Liver (tissue), 9 donors: Measurements from ENCODE around the gene ARMC9. TPM values are rescaled to one million over a fixed set of nuclear protein-coding genes. Genes with fewer than 3 reads are reported as not detected.

ENCODE experiments used
- DNase-seq: peaks from one replicate; pipeline ENCODE4 v3.0.0-alpha.2; 2017; ENCODE audit warnings: low spot score
- H3K27ac ChIP-seq, 2 donors: one replicate each; pipeline ENCODE4 v1.7.0; 2013; ENCODE audit warnings: inconsistent platforms in 2 of 2, low read length in 2 of 2, control low read depth in 1 of 2, low read depth in 1 of 2, mild to moderate bottlenecking in 1 of 2
- H3K27me3 ChIP-seq, 4 donors: one replicate each; pipeline versions ENCODE4 v1.6.1 to v1.7.0; 2013; ENCODE audit warnings: low read length in 3 of 4, inconsistent platforms in 1 of 4, mild to moderate bottlenecking in 1 of 4, moderate library complexity in 1 of 4; ENCODE audit not compliant: control insufficient read depth in 4 of 4, insufficient read depth in 4 of 4
- H3K36me3 ChIP-seq, 4 donors: one replicate each; pipeline versions ENCODE4 v1.6.1 to v1.7.0; 2013; ENCODE audit warnings: low read length in 3 of 4, mild to moderate bottlenecking in 3 of 4, low read depth in 1 of 4, moderate library complexity in 1 of 4; ENCODE audit not compliant: control insufficient read depth in 4 of 4, insufficient read depth in 3 of 4
- H3K4me1 ChIP-seq, 4 donors: one replicate each; pipeline versions ENCODE4 v1.6.1 to v1.7.0; 2013; ENCODE audit warnings: low read length in 3 of 4, mild to moderate bottlenecking in 3 of 4, moderate library complexity in 1 of 4; ENCODE audit not compliant: control insufficient read depth in 4 of 4, insufficient read depth in 4 of 4
- H3K4me3 ChIP-seq, 3 donors: one replicate each; pipeline versions ENCODE4 v1.6.1 to v1.7.0; 2013; ENCODE audit warnings: low read length in 3 of 3, control low read depth in 1 of 3, low read depth in 1 of 3, mild to moderate bottlenecking in 1 of 3
- H3K9ac ChIP-seq, 2 donors: one replicate each; pipeline ENCODE4 v1.7.0; 2013; ENCODE audit warnings: low read length in 2 of 2, mild to moderate bottlenecking in 2 of 2, moderate library complexity in 2 of 2, control low read depth in 1 of 2, low read depth in 1 of 2
- H3K9me3 ChIP-seq, 4 donors: one replicate each; pipeline versions ENCODE4 v1.6.1 to v1.7.0; 2013; ENCODE audit warnings: low read length in 3 of 4; ENCODE audit not compliant: control insufficient read depth in 4 of 4
- CTCF ChIP-seq: fragments of 150-350 bp; IDR thresholded peaks from 2 replicates; pipeline ENCODE4 v1.5.1; 2017; ENCODE audit warnings: improper control_type of control experiment, low read depth, low read length; ENCODE audit not compliant: missing input control
- FOXA1 ChIP-seq: IDR thresholded peaks from 2 replicates; pipeline ENCODE4 v1.6.1; 2016; ENCODE audit warnings: antibody characterized with exemption
- FOXA2 ChIP-seq: IDR thresholded peaks from 2 replicates; pipeline ENCODE4 v1.6.1; 2016; ENCODE audit warnings: antibody characterized with exemption
- GABPA ChIP-seq, 2 donors: IDR thresholded peaks in 1 of 2; conservative IDR thresholded peaks in 1 of 2; 2 replicates each; pipeline ENCODE4 v1.6.1; 2016; ENCODE audit warnings: antibody characterized with exemption in 2 of 2, mild to moderate bottlenecking in 1 of 2, moderate library complexity in 1 of 2
- JUND ChIP-seq, 2 donors: IDR thresholded peaks; 2 replicates each; pipeline ENCODE4 v1.6.1; 2016; ENCODE audit warnings: antibody characterized with exemption in 2 of 2
- MAX ChIP-seq: IDR thresholded peaks from 2 replicates; pipeline ENCODE4 v1.6.1; 2016; ENCODE audit warnings: antibody characterized with exemption
- NR2F2 ChIP-seq: IDR thresholded peaks from 2 replicates; pipeline ENCODE4 v1.6.1; 2016; ENCODE audit warnings: antibody characterized with exemption
- RAD21 ChIP-seq, 2 donors: IDR thresholded peaks; 2 replicates each; pipeline ENCODE4 v1.6.1; 2016; ENCODE audit warnings: antibody characterized with exemption in 2 of 2, mild to moderate bottlenecking in 2 of 2
- RXRA ChIP-seq, 2 donors: IDR thresholded peaks; 2 replicates each; pipeline ENCODE4 v1.6.1; 2017 to 2018; ENCODE audit warnings: antibody characterized with exemption in 2 of 2, mild to moderate bottlenecking in 1 of 2
- SP1 ChIP-seq: IDR thresholded peaks from 2 replicates; pipeline ENCODE4 v1.6.1; 2018; ENCODE audit warnings: antibody characterized with exemption, mild to moderate bottlenecking
- TAF1 ChIP-seq: conservative IDR thresholded peaks from 2 replicates; pipeline ENCODE4 v1.6.1; 2016; ENCODE audit warnings: antibody characterized with exemption, mild to moderate bottlenecking
- whole genome bisulfite sequencing: extraction: QIAGEN DNeasy Blood & Tissue Kit; methylation state at CpG from one replicate; pipeline ENCODE4 v1.1.7; 2013; 5-methylcytosine and 5-hydroxymethylcytosine counted together
- polyA plus RNA-seq, 2 donors: library from polyadenylated mRNA; stranded (reverse) in 1 of 2; unstranded in 1 of 2; fragments of 200-250 nt in 1 of 2; fragments of >200 nt in 1 of 2; fragmentation: Nextera tagmentation in 1 of 2; extraction: Ambion mirVana in 1 of 2; gene quantifications; one replicate each; pipeline versions ENCODE4 v1.2.1 to v1.2.3, GENCODE V29; 2013 to 2015
- total RNA-seq, 2 donors: library from RNA; depleted of rRNA; stranded (reverse); fragments of >200 nt; gene quantifications; one replicate each; pipeline ENCODE4 v1.2.3, GENCODE V29; 2014
- TF ChIP-seq, protein P1 (sequence below): IDR thresholded peaks from 2 replicates; pipeline ENCODE4 v1.6.1; 2016; ENCODE audit warnings: antibody characterized with exemption
- TF ChIP-seq, protein P2 (sequence below): IDR thresholded peaks from 2 replicates; pipeline ENCODE4 v1.6.1; 2016; ENCODE audit warnings: antibody characterized with exemption
- TF ChIP-seq, protein P3 (sequence below): IDR thresholded peaks from 2 replicates; pipeline ENCODE4 v1.6.1; 2016; ENCODE audit warnings: antibody characterized with exemption, mild to moderate bottlenecking
- donor health status: healthy.
- donor health status: healthy.
- donor health status: healthy.
- donor health status: healthy.
- donor health status: healthy.

ARMC9 gene
- total and polyA plus RNA-seq, 4 donors, result 1.1 to 2.3 (median 1.8) TPM

- Histone ChIP-seq H3K4me3 (no peak overlapping the region), H3K27me3 (no peaks in the 10 kb centered on the region), H3K4me1 (no peaks in the 10 kb centered on the region), H3K9me3 (no peaks in the 10 kb centered on the region), H3K36me3 (no peaks in the 10 kb centered on the region), H3K9ac (no peak overlapping the region), H3K27ac (no peak overlapping the region)
- TF ChIP-seq, protein P1, sequence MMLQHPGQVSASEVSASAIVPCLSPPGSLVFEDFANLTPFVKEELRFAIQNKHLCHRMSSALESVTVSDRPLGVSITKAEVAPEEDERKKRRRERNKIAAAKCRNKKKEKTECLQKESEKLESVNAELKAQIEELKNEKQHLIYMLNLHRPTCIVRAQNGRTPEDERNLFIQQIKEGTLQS, result no peak
- TF ChIP-seq FOXA1 (no peak), CTCF (no peak), NR2F2 (no peak), TAF1 (no peak)
- TF ChIP-seq, protein P2, sequence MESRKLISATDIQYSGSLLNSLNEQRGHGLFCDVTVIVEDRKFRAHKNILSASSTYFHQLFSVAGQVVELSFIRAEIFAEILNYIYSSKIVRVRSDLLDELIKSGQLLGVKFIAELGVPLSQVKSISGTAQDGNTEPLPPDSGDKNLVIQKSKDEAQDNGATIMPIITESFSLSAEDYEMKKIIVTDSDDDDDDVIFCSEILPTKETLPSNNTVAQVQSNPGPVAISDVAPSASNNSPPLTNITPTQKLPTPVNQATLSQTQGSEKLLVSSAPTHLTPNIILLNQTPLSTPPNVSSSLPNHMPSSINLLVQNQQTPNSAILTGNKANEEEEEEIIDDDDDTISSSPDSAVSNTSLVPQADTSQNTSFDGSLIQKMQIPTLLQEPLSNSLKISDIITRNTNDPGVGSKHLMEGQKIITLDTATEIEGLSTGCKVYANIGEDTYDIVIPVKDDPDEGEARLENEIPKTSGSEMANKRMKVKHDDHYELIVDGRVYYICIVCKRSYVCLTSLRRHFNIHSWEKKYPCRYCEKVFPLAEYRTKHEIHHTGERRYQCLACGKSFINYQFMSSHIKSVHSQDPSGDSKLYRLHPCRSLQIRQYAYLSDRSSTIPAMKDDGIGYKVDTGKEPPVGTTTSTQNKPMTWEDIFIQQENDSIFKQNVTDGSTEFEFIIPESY, result no peak
- no peak for DNase-seq
- WGBS, result 76% methylated on average over 3 of the region's 3 CpGs
These were observed 145.6 kb downstream of the ARMC9 start for GRCh38 chr2:231343988-231344387.

GRCh38 chr2:231344851-231345250 lies 146.4 kb downstream of the ARMC9 start:
- TF ChIP-seq NR2F2 (no peak), RXRA (IDR thresholded peaks at IDR 0.05) (no peak), CTCF (no peak), GABPA (IDR thresholded peaks at IDR 0.05 in 1 of 2, conservative IDR thresholded peaks at IDR 0.05 in 1 of 2) (no peak), MAX (no peak), JUND (IDR thresholded peaks at IDR 0.05) (no peak), FOXA2 (no peak)
- TF ChIP-seq, protein P1, result no peak
- no peak for DNase-seq
- no peak overlapping the region for H3K27ac ChIP-seq
- H3K36me3 ChIP-seq, result no peaks in the 10 kb centered on the region
- H3K27me3 ChIP-seq, result no peaks in the 10 kb centered on the region
- H3K4me3 ChIP-seq, result no peak overlapping the region
- H3K9me3 ChIP-seq, result no peaks in the 10 kb centered on the region
- no peaks in the 10 kb centered on the region for H3K4me1 ChIP-seq
- H3K9ac ChIP-seq, result no peak overlapping the region
- WGBS, result 88% methylated on average over 8 of the region's 8 CpGs

DNA sequence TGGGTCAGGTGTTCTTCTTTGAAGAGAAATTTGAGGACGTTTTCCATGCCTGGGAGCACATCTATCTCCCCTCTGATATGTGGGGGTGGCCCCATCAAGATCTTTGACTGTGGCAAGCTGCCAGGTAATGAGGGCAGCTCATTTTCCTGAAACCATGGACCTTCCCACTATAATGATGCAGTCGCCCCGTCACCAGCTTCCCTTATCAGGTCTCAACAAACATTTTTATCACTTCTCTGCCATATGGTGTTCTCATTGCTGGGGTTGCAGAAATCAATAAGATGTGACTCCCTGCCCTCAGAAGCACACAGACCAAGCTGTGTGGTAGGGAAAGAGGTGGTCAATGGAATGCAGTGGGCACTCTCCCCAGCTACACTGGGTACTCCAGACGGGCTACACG lies 148.7 kb downstream of the ARMC9 start:
- 54% methylated on average over 5 of the region's 5 CpGs for WGBS
- no peaks in the 10 kb centered on the region for H3K27me3 ChIP-seq
- DNase-seq, result peak; percentile 67
- TF ChIP-seq MAX (no peak), JUND (IDR thresholded peaks at IDR 0.05) (no peak), RAD21 (IDR thresholded peaks at IDR 0.05) (no peak), NR2F2 (no peak), SP1 (no peak)
- TF ChIP-seq, protein P2, result no peak
- TF ChIP-seq, protein P3, sequence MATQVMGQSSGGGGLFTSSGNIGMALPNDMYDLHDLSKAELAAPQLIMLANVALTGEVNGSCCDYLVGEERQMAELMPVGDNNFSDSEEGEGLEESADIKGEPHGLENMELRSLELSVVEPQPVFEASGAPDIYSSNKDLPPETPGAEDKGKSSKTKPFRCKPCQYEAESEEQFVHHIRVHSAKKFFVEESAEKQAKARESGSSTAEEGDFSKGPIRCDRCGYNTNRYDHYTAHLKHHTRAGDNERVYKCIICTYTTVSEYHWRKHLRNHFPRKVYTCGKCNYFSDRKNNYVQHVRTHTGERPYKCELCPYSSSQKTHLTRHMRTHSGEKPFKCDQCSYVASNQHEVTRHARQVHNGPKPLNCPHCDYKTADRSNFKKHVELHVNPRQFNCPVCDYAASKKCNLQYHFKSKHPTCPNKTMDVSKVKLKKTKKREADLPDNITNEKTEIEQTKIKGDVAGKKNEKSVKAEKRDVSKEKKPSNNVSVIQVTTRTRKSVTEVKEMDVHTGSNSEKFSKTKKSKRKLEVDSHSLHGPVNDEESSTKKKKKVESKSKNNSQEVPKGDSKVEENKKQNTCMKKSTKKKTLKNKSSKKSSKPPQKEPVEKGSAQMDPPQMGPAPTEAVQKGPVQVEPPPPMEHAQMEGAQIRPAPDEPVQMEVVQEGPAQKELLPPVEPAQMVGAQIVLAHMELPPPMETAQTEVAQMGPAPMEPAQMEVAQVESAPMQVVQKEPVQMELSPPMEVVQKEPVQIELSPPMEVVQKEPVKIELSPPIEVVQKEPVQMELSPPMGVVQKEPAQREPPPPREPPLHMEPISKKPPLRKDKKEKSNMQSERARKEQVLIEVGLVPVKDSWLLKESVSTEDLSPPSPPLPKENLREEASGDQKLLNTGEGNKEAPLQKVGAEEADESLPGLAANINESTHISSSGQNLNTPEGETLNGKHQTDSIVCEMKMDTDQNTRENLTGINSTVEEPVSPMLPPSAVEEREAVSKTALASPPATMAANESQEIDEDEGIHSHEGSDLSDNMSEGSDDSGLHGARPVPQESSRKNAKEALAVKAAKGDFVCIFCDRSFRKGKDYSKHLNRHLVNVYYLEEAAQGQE, result no peak
- H3K4me1 ChIP-seq, result no peaks in the 10 kb centered on the region
- no peaks in the 10 kb centered on the region for H3K36me3 ChIP-seq
- no peak overlapping the region for H3K9ac ChIP-seq
- no peak overlapping the region for H3K4me3 ChIP-seq
- H3K9me3 ChIP-seq, result no peaks in the 10 kb centered on the region
- H3K27ac ChIP-seq, result no peak overlapping the region
